ENCODE data around the gene PA2G4. TPM values are rescaled to one million over a fixed set of nuclear protein-coding genes. Genes with fewer than 3 reads are reported as not detected.
"Not testable (repeated sequence)": the region's sequence is repeated elsewhere in the genome, so short reads cannot be mapped to it uniquely, and the experiment has no call there.

Gene PA2G4
- polyA plus RNA-seq: 100 to 1,000 TPM in 2 of 4 donors, 10 to 100 TPM in 2; 63.7 to 156 (median 93.2) TPM
- long read RNA-seq, donor 1, transcript PA2G4-201 (13 exons, 2,577 nt): major isoform, 47 of 341 reads
- long read RNA-seq, donor 1, partial matches to known transcripts: 274 of 341 reads
- long read RNA-seq, donor 1, other reads (novel, unspliced or antisense): 20 of 341 reads
- long read RNA-seq, donor 2, transcript PA2G4-201 (13 exons, 2,577 nt): major isoform, 11 of 27 reads
- long read RNA-seq, donor 2, partial matches to known transcripts: 16 of 27 reads
- long read RNA-seq, donor 2, other reads (novel, unspliced or antisense): 0 of 27 reads
- long read RNA-seq, donor 3, transcript PA2G4-201 (13 exons, 2,577 nt): major isoform, 15 of 59 reads
- long read RNA-seq, donor 3, partial matches to known transcripts: 44 of 59 reads
- long read RNA-seq, donor 3, other reads (novel, unspliced or antisense): 0 of 59 reads
- long read RNA-seq, donor 4: 0 reads
- long read RNA-seq, donor 5, transcript PA2G4-201 (13 exons, 2,577 nt): major isoform, 11 of 11 reads
- long read RNA-seq, donor 5, partial matches to known transcripts: 0 of 11 reads
- long read RNA-seq, donor 5, other reads (novel, unspliced or antisense): 0 of 11 reads
- long read RNA-seq, donor 6, transcript PA2G4-201 (13 exons, 2,577 nt): major isoform, 22 of 75 reads
- long read RNA-seq, donor 6, partial matches to known transcripts: 52 of 75 reads
- long read RNA-seq, donor 6, other reads (novel, unspliced or antisense): 0 of 75 reads
- long read RNA-seq, donor 7: 0 reads
- long read RNA-seq, donor 8, partial matches to known transcripts: 0 of 3 reads
- long read RNA-seq, donor 8, other reads (novel, unspliced or antisense): 0 of 3 reads
- long read RNA-seq, donor 9, transcript PA2G4-201 (13 exons, 2,577 nt): major isoform, 11 of 21 reads
- long read RNA-seq, donor 9, partial matches to known transcripts: 10 of 21 reads
- long read RNA-seq, donor 9, other reads (novel, unspliced or antisense): 0 of 21 reads
- long read RNA-seq, donor 10, transcript PA2G4-201 (13 exons, 2,577 nt): major isoform, 31 of 157 reads
- long read RNA-seq, donor 10, partial matches to known transcripts: 124 of 157 reads
- long read RNA-seq, donor 10, other reads (novel, unspliced or antisense): 0 of 157 reads

DNA sequence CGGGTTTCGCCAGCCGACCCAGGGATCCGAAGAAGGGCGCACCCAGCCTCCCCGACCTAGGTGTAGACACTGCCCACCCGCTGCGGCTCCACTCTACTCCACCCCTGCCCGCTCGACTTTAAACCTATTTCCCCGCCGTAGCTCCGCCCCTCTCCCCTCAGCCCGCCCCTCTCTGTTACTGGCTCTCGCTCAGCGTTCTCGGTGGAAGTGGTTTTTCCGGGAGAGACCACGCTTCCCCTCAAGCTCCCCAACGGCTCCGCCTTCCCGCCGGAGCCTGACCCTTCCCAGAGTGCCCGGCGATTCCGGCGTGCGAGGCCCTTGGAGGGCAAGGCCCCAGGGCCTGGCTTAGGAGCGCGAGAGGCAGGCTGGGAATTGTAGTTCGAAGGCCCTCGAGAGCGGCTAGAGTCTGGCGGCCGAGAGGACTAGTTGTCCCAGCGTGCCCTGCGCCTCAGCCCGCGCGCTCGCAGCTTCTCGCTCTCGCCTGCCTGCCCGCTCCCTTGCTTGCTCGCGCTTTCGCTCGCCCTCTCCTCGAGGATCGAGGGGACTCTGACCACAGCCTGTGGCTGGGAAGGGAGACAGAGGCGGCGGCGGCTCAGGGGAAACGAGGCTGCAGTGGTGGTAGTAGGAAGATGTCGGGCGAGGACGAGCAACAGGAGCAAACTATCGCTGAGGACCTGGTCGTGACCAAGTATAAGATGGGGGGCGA lies at the start of gene PA2G4:
PA2G4 (plus strand) TSS at position 451 of the 706 bp plus-strand sequence; CDS start at position 630, 179 bp downstream.
- no peaks in the 10 kb centered on the region for H3K9me3 ChIP-seq (ENCODE audit: control insufficient read depth in 2 of 2, insufficient read depth in 1 of 2, low read depth in 1 of 2, low read length in 1 of 2)
- peak within 1 kb of the TSS; percentile 82 to 89 (median 89) for H3K27ac ChIP-seq (ENCODE audit: low read depth in 1 of 3, low read length in 2 of 3)
- peaks cover 2 to 46% (median 21%) of the 10 kb centered on the region in 3 donors for H3K36me3 ChIP-seq (ENCODE audit: control insufficient read depth in 3 of 3, insufficient read depth in 2 of 3, low read depth in 1 of 3, low read length in 3 of 3)
- DNase-seq (peak; percentile 99), FAIRE-seq (no peak)
- peak within 1 kb of the TSS; percentile 59 to 80 (median 77) for H3K4me3 ChIP-seq (ENCODE audit: low read depth in 1 of 3, low read length in 3 of 3)
- H3K4me1 ChIP-seq (ENCODE audit: control insufficient read depth in 3 of 3, insufficient read depth in 2 of 3, low read depth in 1 of 3, low read length in 2 of 3): peaks cover 0 to 6% (median 3%) of the 10 kb centered on the region in 3 donors
- WGBS, 3 donors: 0 to 1% (median 1%) methylated on average over 54 to 60 of the region's 60 CpGs
- H3K27me3 ChIP-seq (ENCODE audit: control insufficient read depth in 3 of 3, insufficient read depth in 3 of 3, low read length in 3 of 3): no peaks in the 10 kb centered on the region

- not testable (repeated sequence) for FAIRE-seq; H3K36me3 ChIP-seq (ENCODE audit: control insufficient read depth in 3 of 3, insufficient read depth in 2 of 3, low read depth in 1 of 3, low read length in 3 of 3); H3K4me1 ChIP-seq (ENCODE audit: control insufficient read depth in 3 of 3, insufficient read depth in 2 of 3, low read depth in 1 of 3, low read length in 2 of 3); H3K4me3 ChIP-seq (ENCODE audit: low read depth in 1 of 3, low read length in 3 of 3); H3K27me3 ChIP-seq (ENCODE audit: control insufficient read depth in 3 of 3, insufficient read depth in 3 of 3, low read length in 3 of 3); H3K9me3 ChIP-seq (ENCODE audit: control insufficient read depth in 2 of 2, insufficient read depth in 1 of 2, low read depth in 1 of 2, low read length in 1 of 2); H3K27ac ChIP-seq (ENCODE audit: low read depth in 1 of 3, low read length in 2 of 3); DNase-seq
- WGBS, 3 donors: 94 to 95% (median 94%) methylated on average over 8 of the region's 8 CpGs
Measured at GRCh38 chr12:56059964-56060363, 44.4 kb upstream of the PA2G4 start.

GRCh38 chr12:56061982-56062381 lies 42.4 kb upstream of the PA2G4 start:
- H3K9me3 ChIP-seq (ENCODE audit: control insufficient read depth in 2 of 2, insufficient read depth in 1 of 2, low read depth in 1 of 2, low read length in 1 of 2): no peaks in the 10 kb centered on the region
- 70 to 83% (median 77%) methylated on average over 5 of the region's 5 CpGs for WGBS, 3 donors
- H3K27me3 ChIP-seq (ENCODE audit: control insufficient read depth in 3 of 3, insufficient read depth in 3 of 3, low read length in 3 of 3): no peaks in the 10 kb centered on the region
- DNase-seq (no peak), FAIRE-seq (no peak)
- no peak overlapping the region for H3K4me3 ChIP-seq (ENCODE audit: low read depth in 1 of 3, low read length in 3 of 3)
- H3K4me1 ChIP-seq (ENCODE audit: control insufficient read depth in 3 of 3, insufficient read depth in 2 of 3, low read depth in 1 of 3, low read length in 2 of 3): no peaks in the 10 kb centered on the region
- no peaks in the 10 kb centered on the region for H3K36me3 ChIP-seq (ENCODE audit: control insufficient read depth in 3 of 3, insufficient read depth in 2 of 3, low read depth in 1 of 3, low read length in 3 of 3)
- H3K27ac ChIP-seq (ENCODE audit: low read depth in 1 of 3, low read length in 2 of 3): no peak overlapping the region

GRCh38 chr12:56062996-56063395 lies 41.4 kb upstream of the PA2G4 start:
- no peak overlapping the region for H3K4me3 ChIP-seq (ENCODE audit: low read depth in 1 of 3, low read length in 3 of 3)
- no peak overlapping the region for H3K27ac ChIP-seq (ENCODE audit: low read depth in 1 of 3, low read length in 2 of 3)
- H3K9me3 ChIP-seq (ENCODE audit: control insufficient read depth in 2 of 2, insufficient read depth in 1 of 2, low read depth in 1 of 2, low read length in 1 of 2): no peaks in the 10 kb centered on the region
- H3K4me1 ChIP-seq (ENCODE audit: control insufficient read depth in 3 of 3, insufficient read depth in 2 of 3, low read depth in 1 of 3, low read length in 2 of 3): no peaks in the 10 kb centered on the region
- DNase-seq (no peak), FAIRE-seq (no peak)
- H3K27me3 ChIP-seq (ENCODE audit: control insufficient read depth in 3 of 3, insufficient read depth in 3 of 3, low read length in 3 of 3): no peaks in the 10 kb centered on the region
- no peaks in the 10 kb centered on the region for H3K36me3 ChIP-seq (ENCODE audit: control insufficient read depth in 3 of 3, insufficient read depth in 2 of 3, low read depth in 1 of 3, low read length in 3 of 3)

DNA sequence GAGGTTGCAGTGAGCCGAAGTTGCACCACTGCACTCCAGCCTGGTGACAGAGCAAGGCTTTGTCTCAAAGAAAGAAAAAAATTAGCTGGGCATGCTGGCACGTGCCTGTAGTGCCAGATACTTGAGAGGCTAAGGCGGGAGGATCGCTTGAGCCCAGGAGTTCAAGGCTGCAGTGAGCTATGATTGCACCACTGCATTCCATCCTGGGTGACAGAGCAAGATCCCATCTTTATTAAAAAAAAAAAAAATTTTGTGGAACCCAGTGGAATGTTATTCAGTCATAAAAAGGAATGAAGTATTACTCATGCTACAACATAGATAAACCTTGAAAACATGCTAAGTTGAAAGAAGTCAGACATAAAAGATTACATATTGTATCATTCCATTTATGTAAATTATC lies 32.7 kb upstream of the PA2G4 start:
- DNase-seq: no peak
- Histone ChIP-seq H3K4me1 (ENCODE audit: control insufficient read depth in 3 of 3, insufficient read depth in 2 of 3, low read depth in 1 of 3, low read length in 2 of 3) (no peaks in the 10 kb centered on the region), H3K4me3 (ENCODE audit: low read depth in 1 of 3, low read length in 3 of 3) (no peak overlapping the region), H3K27me3 (ENCODE audit: control insufficient read depth in 3 of 3, insufficient read depth in 3 of 3, low read length in 3 of 3) (no peaks in the 10 kb centered on the region), H3K9me3 (ENCODE audit: control insufficient read depth in 2 of 2, insufficient read depth in 1 of 2, low read depth in 1 of 2, low read length in 1 of 2) (no peaks in the 10 kb centered on the region), H3K36me3 (ENCODE audit: control insufficient read depth in 3 of 3, insufficient read depth in 2 of 3, low read depth in 1 of 3, low read length in 3 of 3) (no peaks in the 10 kb centered on the region), H3K27ac (ENCODE audit: low read depth in 1 of 3, low read length in 2 of 3) (no peak overlapping the region)
- 80 to 86% (median 81%) methylated on average over 4 of the region's 4 CpGs for WGBS, 3 donors
- FAIRE-seq: no peak

DNA sequence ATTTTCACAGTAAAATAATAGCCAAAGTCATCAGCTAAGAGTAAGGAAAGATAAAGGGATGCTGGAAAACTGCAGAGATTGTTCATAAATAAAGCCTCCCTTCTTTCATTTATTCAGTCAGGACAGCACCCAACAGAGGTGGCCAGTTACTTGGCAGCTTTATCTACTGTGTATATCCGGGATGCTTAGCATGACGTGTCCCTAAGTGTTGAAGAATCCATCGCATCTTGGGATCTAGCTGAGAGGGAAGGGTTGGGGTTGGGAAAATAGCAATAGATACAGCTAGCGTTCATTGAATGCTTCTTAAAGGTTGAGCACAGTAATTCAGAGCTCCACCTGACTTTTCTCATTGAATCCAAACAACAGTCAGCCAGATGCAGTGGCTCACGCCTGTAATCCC lies 30.0 kb upstream of the PA2G4 start:
- Histone ChIP-seq H3K27me3 (ENCODE audit: control insufficient read depth in 3 of 3, insufficient read depth in 3 of 3, low read length in 3 of 3) (no peaks in the 10 kb centered on the region), H3K27ac (ENCODE audit: low read depth in 1 of 3, low read length in 2 of 3) (no peak overlapping the region), H3K9me3 (ENCODE audit: control insufficient read depth in 2 of 2, insufficient read depth in 1 of 2, low read depth in 1 of 2, low read length in 1 of 2) (no peaks in the 10 kb centered on the region), H3K4me3 (ENCODE audit: low read depth in 1 of 3, low read length in 3 of 3) (no peak overlapping the region), H3K4me1 (ENCODE audit: control insufficient read depth in 3 of 3, insufficient read depth in 2 of 3, low read depth in 1 of 3, low read length in 2 of 3) (peaks cover 0 to 4% (median 0%) of the 10 kb centered on the region in 3 donors), H3K36me3 (ENCODE audit: control insufficient read depth in 3 of 3, insufficient read depth in 2 of 3, low read depth in 1 of 3, low read length in 3 of 3) (no peaks in the 10 kb centered on the region)
- FAIRE-seq: no peak
- WGBS, 3 donors: 85 to 91% (median 86%) methylated on average over 5 of the region's 5 CpGs
- no peak for DNase-seq

GRCh38 chr12:56077966-56078365 lies 26.4 kb upstream of the PA2G4 start:
- 86 to 95% (median 88%) methylated on average over 9 of the region's 9 CpGs for WGBS, 3 donors

More at GRCh38 chr12:56077966-56078365, 26.4 kb upstream of the PA2G4 start:
- FAIRE-seq; DNase-seq; H3K4me3 ChIP-seq (ENCODE audit: low read depth in 1 of 3, low read length in 3 of 3); H3K27ac ChIP-seq (ENCODE audit: low read depth in 1 of 3, low read length in 2 of 3); H3K27me3 ChIP-seq (ENCODE audit: control insufficient read depth in 3 of 3, insufficient read depth in 3 of 3, low read length in 3 of 3); H3K9me3 ChIP-seq (ENCODE audit: control insufficient read depth in 2 of 2, insufficient read depth in 1 of 2, low read depth in 1 of 2, low read length in 1 of 2): not testable (repeated sequence)
- peaks cover 0 to 18% (median 2%) of the 10 kb centered on the region in 3 donors for H3K4me1 ChIP-seq (ENCODE audit: control insufficient read depth in 3 of 3, insufficient read depth in 2 of 3, low read depth in 1 of 3, low read length in 2 of 3)
- H3K36me3 ChIP-seq (ENCODE audit: control insufficient read depth in 3 of 3, insufficient read depth in 2 of 3, low read depth in 1 of 3, low read length in 3 of 3): peaks cover 0 to 14% (median 0%) of the 10 kb centered on the region in 3 donors
